ENCODE data around the gene FGGY. TPM values are rescaled to one million over a fixed set of nuclear protein-coding genes. Genes with fewer than 3 reads are reported as not detected.

FGGY gene
- total RNA-seq, 1 donor from 2014 or later: 20.5 TPM

DNA sequence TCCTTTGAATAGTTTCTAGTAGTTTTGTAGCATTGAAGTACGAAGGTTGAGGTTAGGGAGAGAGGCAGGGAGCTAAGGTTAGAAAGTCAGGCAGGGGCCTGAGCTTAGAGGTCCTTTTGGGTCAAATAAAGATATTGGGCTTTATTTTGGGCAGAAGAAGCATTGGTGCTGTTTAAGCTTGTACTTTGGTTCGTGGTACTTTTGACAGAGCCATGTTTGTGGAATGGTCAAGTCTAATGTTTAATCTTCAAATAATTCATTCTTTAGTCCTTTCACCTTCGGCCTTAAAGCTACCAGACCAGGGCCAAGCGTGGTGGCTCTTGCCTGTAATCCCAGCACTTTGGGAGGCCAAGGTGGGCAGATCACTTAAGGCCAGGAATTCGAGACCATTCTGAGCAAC lies 12.5 kb downstream of the FGGY start:
- no peak for DNase-seq (ENCODE audit: low spot score)
- intact Hi-C loops (cut with DNase I): no loop called here

DNA sequence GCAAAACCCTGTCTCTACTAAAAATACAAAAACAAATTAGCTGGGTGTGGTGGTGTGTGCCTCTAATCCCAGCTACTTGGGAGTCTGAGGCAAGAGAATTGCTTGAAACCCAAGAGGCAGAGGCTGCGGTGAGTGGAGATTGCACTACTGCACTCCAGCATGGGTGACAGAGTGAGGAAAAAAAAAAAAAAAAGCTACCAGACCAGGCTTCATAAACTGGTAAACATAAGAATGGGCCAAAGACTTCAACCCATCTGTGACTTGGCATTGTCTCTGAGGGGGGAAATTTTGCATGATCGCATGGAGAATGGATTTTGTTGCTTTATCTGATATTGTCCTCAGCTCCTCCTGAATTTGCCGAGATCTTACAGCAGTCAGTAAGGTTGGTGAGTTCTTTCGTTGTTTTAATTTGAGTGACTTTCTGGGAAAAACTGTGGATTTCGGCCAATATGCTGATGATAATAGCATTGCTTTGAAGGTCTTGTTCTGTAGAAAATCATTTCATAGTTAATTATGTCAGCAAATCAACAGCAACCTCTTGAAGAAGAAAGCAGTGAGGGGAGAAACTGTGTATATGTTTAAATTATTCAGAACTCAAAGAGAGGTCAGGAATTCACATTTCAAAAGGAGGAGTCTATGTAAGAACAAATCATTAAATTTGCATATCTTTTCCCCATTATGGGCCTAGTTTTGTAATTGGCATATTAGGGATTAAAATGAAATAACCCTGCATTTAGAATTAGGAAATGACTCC lies 13.1 kb downstream of the FGGY start:
- no peak for DNase-seq (ENCODE audit: low spot score)
- intact Hi-C loops (cut with DNase I): no loop called here

- intact Hi-C loops (cut with DNase I): no loop called here
- no peak for DNase-seq (ENCODE audit: low spot score)
These were observed 13.8 kb downstream of the FGGY start for GRCh38 chr1:59310549-59311250.

- no peak for DNase-seq (ENCODE audit: low spot score)
- intact Hi-C loops (cut with DNase I): no loop called here
These were observed 18.1 kb downstream of the FGGY start for GRCh38 chr1:59314776-59315528.

GRCh38 chr1:59315529-59316463 lies 18.9 kb downstream of the FGGY start:
- intact Hi-C loops (cut with DNase I): no loop called here
- no peak for DNase-seq (ENCODE audit: low spot score)

DNA sequence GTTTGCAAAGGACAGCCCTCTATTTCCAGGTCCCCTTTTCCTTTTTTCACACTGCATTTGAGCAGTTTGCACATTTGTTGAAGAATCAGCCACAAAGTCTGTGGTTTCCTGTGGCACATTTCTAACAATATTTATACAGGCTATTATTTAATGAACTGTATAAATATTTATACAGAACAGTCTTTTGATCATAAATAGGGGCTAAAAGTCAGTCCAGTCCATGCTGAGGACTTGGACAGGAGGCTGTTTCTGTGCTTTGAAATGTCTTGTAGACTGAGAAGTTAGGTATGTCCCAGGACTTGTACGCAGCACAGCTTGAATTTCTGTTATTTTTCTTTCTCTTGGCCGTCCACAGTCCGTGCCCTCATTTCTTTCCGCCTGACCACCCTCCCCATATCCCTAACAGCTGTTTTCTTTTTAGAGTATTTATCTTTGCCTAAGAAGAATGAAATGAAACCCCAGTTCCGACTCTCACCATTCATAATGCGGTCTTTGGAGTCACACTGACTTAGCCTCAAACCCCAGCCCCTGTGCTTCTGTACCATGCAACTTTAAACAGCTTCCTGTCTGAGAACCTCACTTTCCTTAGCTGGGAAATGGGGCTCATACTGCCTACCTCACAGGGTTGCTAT lies 19.7 kb downstream of the FGGY start:
- no peak for DNase-seq (ENCODE audit: low spot score)
- intact Hi-C loops (cut with DNase I): no loop called here

GRCh38 chr1:59317343-59317742 lies 20.4 kb downstream of the FGGY start:
- intact Hi-C loops (cut with DNase I): no loop called here

DNA sequence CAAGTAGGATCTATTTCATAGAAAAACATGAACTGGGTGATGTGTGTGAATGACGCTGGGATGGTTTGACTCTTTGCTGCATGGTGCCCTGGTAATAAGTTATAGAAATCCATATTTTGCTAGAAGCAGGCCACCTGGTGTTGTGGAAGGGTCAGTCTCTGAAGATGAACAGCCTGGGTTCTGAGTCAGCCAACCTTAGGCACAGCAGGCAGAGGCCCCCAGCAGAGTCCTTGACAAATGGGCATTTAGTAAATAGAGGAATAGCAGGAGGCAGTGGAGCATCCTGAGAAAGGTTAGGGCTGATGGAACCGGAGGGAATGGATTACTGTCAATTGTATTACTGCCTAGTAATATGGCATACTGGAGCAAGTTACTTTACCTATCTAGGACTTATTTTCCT lies 20.9 kb downstream of the FGGY start:
- no peak for DNase-seq (ENCODE audit: low spot score)
- intact Hi-C loops (cut with DNase I): no loop called here

More at GRCh38 chr1:59317343-59317742, 20.4 kb downstream of the FGGY start:
- DNase-seq (ENCODE audit: low spot score): no peak

DNA sequence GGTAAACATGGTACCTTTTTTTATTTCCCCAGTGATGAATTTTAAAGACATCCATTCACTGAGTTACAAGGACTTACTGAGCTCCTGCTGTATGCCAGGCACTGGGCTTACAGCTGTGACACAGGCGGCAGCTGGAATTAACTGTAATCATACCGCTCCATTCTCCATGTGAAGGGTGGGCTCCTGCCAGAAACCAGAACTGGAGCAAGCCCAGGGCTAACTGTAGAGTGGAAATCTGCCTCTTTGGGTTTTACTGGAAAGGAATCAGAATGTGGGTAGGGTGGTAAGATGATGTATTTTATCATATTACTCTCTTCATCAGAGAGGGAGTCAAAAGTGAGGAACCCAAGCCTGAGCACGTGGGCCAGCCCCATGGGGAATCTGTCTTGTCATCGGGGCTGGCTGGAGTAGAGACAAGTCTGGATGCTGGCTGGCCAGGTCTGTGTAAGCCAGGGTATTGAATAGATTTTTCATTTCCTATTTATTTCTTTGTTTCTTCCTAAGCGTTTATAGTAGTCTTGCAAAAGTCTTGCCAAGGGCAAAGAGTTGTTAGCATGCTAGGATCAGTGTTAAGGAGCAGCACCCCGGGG lies 21.5 kb downstream of the FGGY start:
- no peak for DNase-seq (ENCODE audit: low spot score)
- intact Hi-C loops (cut with DNase I): no loop called here

- intact Hi-C loops (cut with DNase I): no loop called here
- no peak for DNase-seq (ENCODE audit: low spot score)
These were observed 25.5 kb downstream of the FGGY start for GRCh38 chr1:59322394-59322793.

DNA sequence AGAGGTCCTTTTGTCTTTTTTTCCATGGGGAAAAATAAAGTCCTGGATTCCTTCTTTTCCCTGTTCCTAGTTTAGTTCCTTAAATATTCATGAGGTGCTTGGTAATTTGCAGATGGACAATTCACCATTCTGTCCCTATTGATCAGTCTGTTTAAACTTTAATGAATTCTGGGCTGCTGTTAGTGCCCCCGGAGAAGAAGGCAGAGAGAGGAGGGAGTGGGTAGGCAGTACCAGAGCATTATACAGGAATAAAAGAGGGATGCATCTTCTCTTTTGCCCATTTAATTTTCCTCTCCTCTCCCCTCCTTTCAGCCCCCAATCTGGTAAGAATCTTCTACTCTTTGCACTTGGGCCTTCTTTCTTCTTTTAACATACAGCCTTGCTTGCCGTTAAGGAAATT lies 25.9 kb downstream of the FGGY start:
- intact Hi-C loops (cut with DNase I): no loop called here
- no peak for DNase-seq (ENCODE audit: low spot score)

GRCh38 chr1:59323879-59324278 lies 27.0 kb downstream of the FGGY start:
- intact Hi-C loops (cut with DNase I): no loop called here
- no peak for DNase-seq (ENCODE audit: low spot score)

- DNase-seq (ENCODE audit: low spot score): no peak
- intact Hi-C loops (cut with DNase I): no loop called here
These were observed 31.5 kb downstream of the FGGY start for GRCh38 chr1:59328353-59328752.

DNA sequence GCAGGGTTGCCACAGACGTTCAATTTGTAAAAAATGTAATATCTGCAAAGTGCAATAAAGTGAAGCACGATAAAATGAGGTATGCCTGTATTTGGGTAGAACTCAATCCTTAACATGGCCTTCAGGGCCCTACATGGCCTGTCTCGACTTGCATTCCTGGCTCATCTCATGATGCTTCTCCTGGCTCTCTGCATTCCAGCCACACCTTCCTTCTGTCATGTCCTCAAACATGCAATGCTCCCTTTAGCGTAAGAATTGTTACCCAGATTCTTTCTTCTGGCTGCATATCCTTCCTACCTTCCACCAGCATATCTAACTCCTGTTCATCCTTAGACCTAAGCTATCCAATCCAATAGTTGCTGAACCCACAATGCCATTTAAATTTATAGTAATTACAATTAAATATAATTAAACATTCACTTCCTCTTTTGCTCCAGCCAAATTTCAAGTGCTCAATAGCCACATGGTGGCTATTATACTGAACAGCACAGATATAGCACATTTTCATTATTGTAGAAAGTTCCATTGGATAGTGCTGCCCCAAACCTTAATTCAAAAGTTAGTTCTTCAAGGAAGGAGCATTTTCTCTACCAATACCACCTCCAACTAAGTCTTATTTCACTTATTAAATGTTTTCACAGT lies 32.6 kb downstream of the FGGY start:
- intact Hi-C loops (cut with DNase I): no loop called here
- DNase-seq (ENCODE audit: low spot score): no peak

GRCh38 chr1:59331686-59332620 lies 35.1 kb downstream of the FGGY start:
- intact Hi-C loops (cut with DNase I): no loop called here
- no peak for DNase-seq (ENCODE audit: low spot score)

- intact Hi-C loops (cut with DNase I): no loop called here
- DNase-seq (ENCODE audit: low spot score): no peak
These were observed 36.1 kb downstream of the FGGY start for GRCh38 chr1:59332983-59333382.

GRCh38 chr1:59333626-59334277 lies 36.9 kb downstream of the FGGY start:
- DNase-seq (ENCODE audit: low spot score): no peak
- intact Hi-C loops (cut with DNase I): no loop called here
